Activated CD4-positive, alpha-beta T cell treated with anti-CD3 and anti-CD28 coated beads, Interleukin-2, amount 50 U/mL, for 24 hours (primary cell): ENCODE results near the gene EZH1.
"Not testable (repeated sequence)": the region's sequence is repeated elsewhere in the genome, so short reads cannot be mapped to it uniquely, and the experiment has no call there.

Source experiments
- DNase-seq, 2 donors: peaks; one replicate each; pipeline ENCODE4 v3.0.0-alpha.2; 2020; ENCODE audit warnings: low read depth in 1 of 2, low spot score in 1 of 2

Gene EZH1

GRCh38 chr17:42670789-42671657 is 73.8 kb downstream of the EZH1 start:
- no peak for DNase-seq

GRCh38 chr17:42669977-42670788 is 74.7 kb downstream of the EZH1 start:
- DNase-seq = no peak

- DNase-seq = no peak
These were observed 75.2 kb downstream of the EZH1 start for GRCh38 chr17:42669705-42669976.

GRCh38 chr17:42667088-42667951 is 77.5 kb downstream of the EZH1 start:
- no peak for DNase-seq

GRCh38 chr17:42666126-42666525 is 78.7 kb downstream of the EZH1 start:
- DNase-seq = not testable (repeated sequence)

- DNase-seq = no peak
These were observed 79.2 kb downstream of the EZH1 start for GRCh38 chr17:42665581-42666001.

- no peak for DNase-seq
These were observed 84.0 kb downstream of the EZH1 start for GRCh38 chr17:42660692-42661345.

GRCh38 chr17:42659932-42660274 is 84.9 kb downstream of the EZH1 start:
- not testable (repeated sequence) for DNase-seq

- DNase-seq = peak; percentile 67 to 73
These were observed 85.5 kb downstream of the EZH1 start, which contains the start of gene TUBG2 for GRCh38 chr17:42659079-42659931. TUBG2 (plus strand) TSS chr17:42659284; CDS start chr17:42659504, 220 bp downstream.

GRCh38 chr17:42657824-42658588 is 86.8 kb downstream of the EZH1 start:
- DNase-seq = no peak

GRCh38 chr17:42655528-42655927 is 89.3 kb downstream of the EZH1 start:
- DNase-seq = no peak

- DNase-seq = no peak
These were observed 91.4 kb downstream of the EZH1 start for GRCh38 chr17:42653179-42654124.

- no peak for DNase-seq
These were observed 93.4 kb downstream of the EZH1 start for GRCh38 chr17:42651392-42651791.
